Glutamatergic neuron (in vitro differentiated cells): ENCODE data around the gene FAM237B. TPM values are rescaled to one million over a fixed set of nuclear protein-coding genes. Genes with fewer than 3 reads are reported as not detected.
"Not testable (repeated sequence)": the region's sequence is repeated elsewhere in the genome, so short reads cannot be mapped to it uniquely, and the experiment has no call there.

Source experiments
- DNase-seq: peaks from one replicate; pipeline ENCODE4 v3.0.0; 2022
- H3K27ac Mint-ChIP-seq: one replicate; pipeline ENCODE4 v1.8.0; 2020; ENCODE audit warnings: mild to moderate bottlenecking, mixed read lengths, inconsistent platforms; ENCODE audit not compliant: unreplicated experiment
- H3K27me3 Mint-ChIP-seq: one replicate; pipeline ENCODE4 v1.8.0; 2020; ENCODE audit warnings: mild to moderate bottlenecking, moderate library complexity, mixed read lengths, inconsistent platforms; ENCODE audit not compliant: unreplicated experiment
- H3K36me3 Mint-ChIP-seq: one replicate; pipeline ENCODE4 v1.8.0; 2020; ENCODE audit warnings: mild to moderate bottlenecking, mixed read lengths, inconsistent platforms; ENCODE audit not compliant: unreplicated experiment
- H3K4me1 Mint-ChIP-seq: one replicate; pipeline ENCODE4 v1.8.0; 2020; ENCODE audit warnings: mild to moderate bottlenecking, low read depth, mixed read lengths, inconsistent platforms; ENCODE audit not compliant: unreplicated experiment
- H3K4me3 Mint-ChIP-seq: one replicate; pipeline ENCODE4 v1.8.0; 2020; ENCODE audit warnings: mild to moderate bottlenecking, mixed read lengths, inconsistent platforms; ENCODE audit not compliant: unreplicated experiment
- H3K9me3 Mint-ChIP-seq: one replicate; pipeline ENCODE4 v1.8.0; 2020; ENCODE audit warnings: mild to moderate bottlenecking, moderate library complexity, mixed read lengths, inconsistent platforms; ENCODE audit not compliant: unreplicated experiment
- total RNA-seq: library from RNA; stranded (reverse); fragmentation: NEBNext Ultra II Directional; extraction: Animal tissue kit (Norgen Biotek cat#: 25700); gene quantifications from one replicate; pipeline ENCODE4 v1.2.1, GENCODE V29; 2021; ENCODE audit not compliant: unreplicated experiment
- TF ChIP-seq, protein P1 (sequence below): fragments of 200-600 bp; sonication (generic); IDR thresholded peaks from one replicate; pipeline ENCODE4 v1.5.0; 2021; ENCODE audit not compliant: partially characterized antibody, unreplicated experiment

FAM237B gene
- total RNA-seq, 1 donor from 2014 or later, result not detected

DNA sequence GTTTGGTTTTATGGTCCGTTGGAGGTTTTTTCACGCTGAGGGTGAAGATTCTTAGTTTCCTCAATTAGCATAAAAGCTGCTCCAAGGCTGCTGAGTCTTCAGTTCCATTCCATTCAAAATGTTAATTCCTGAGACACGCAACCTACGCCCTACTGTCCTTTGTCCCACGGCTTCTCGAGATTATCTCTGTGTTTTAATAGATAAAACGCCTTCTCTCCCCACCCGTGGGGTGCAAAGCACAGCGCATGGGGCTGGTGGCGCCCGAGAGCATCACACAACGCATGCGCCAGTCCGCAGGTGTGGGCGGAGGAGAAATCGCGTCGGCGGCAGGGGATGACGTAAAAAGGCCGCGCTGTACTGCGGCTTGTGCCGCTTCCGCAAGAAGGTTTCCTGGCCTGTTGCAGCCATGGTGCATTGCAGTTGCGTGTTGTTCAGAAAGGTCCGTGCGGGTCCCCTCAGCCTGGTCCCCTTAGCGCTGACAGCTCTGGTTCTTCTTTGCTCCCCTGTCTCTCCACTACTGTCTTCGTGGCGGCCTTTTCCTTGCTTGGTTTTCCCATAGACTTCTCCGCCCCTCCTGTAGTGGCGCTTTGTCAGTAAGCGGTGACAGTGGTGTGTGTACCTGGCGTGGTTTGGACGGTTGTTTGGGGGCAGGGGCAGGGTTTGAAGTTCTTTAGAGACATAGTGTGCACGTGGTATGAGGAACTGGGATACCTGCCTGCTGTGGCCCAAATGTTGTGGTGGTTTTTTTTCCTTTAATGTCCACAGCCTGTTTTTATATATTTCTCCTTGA, 25.4 kb upstream of the FAM237B start, which contains the start of gene GTPBP10:
TSS of gene GTPBP10 (plus strand) at position 381 of the 790 bp plus-strand sequence. CDS start at position 407, 26 bp downstream.
- H3K27me3 Mint-ChIP-seq, result no peaks in the 10 kb centered on the region
- no peaks in the 10 kb centered on the region for H3K36me3 Mint-ChIP-seq
- no peaks in the 10 kb centered on the region for H3K9me3 Mint-ChIP-seq
- peak within 1 kb of the TSS; percentile 96 for H3K4me3 Mint-ChIP-seq
- peak; percentile 95 for DNase-seq
- TF ChIP-seq, protein P1, sequence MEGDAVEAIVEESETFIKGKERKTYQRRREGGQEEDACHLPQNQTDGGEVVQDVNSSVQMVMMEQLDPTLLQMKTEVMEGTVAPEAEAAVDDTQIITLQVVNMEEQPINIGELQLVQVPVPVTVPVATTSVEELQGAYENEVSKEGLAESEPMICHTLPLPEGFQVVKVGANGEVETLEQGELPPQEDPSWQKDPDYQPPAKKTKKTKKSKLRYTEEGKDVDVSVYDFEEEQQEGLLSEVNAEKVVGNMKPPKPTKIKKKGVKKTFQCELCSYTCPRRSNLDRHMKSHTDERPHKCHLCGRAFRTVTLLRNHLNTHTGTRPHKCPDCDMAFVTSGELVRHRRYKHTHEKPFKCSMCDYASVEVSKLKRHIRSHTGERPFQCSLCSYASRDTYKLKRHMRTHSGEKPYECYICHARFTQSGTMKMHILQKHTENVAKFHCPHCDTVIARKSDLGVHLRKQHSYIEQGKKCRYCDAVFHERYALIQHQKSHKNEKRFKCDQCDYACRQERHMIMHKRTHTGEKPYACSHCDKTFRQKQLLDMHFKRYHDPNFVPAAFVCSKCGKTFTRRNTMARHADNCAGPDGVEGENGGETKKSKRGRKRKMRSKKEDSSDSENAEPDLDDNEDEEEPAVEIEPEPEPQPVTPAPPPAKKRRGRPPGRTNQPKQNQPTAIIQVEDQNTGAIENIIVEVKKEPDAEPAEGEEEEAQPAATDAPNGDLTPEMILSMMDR, result peak; percentile 44
- H3K4me1 Mint-ChIP-seq, result no peaks in the 10 kb centered on the region
- peak within 1 kb of the TSS; percentile 87 for H3K27ac Mint-ChIP-seq

DNA sequence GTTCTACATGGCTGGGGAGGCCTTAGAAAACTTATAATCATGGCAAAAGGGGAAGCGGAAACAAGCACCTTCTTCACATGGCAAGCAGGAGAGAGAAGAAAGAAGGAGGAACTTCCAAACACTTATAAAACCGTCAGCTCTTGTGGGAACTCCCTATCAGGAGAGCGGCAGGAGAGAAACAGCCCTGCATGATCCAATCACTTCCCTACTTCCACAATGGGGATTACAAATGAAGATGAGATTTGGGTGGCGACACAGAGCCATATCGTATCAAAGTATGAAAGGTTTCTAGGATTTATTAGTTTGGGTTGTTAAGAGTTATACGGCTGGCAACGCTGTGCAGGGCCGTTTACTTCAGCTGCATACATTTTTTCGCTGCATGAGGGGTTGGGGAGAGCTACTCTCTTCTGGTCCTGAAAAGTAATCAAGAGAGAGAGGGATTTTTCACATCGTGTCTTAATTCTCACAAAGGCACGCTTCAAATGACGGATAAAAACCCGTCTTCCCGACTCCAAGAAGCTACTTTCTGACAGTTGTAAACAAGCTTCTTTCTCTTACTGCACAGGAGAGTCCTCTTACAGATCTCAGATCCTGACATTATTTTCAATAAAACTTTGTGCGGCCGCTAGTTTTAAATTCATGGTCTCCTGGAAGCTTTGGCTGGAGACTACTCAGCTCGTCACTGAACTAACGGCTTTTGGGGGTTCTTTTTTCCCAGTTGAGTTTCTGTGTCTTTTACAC, 24.7 kb upstream of the FAM237B start:
- Mint-ChIP-seq H3K4me3 (peak overlapping the region; percentile 96), H3K36me3 (no peaks in the 10 kb centered on the region), H3K4me1 (no peaks in the 10 kb centered on the region), H3K27me3 (no peaks in the 10 kb centered on the region), H3K27ac (peak overlapping the region; percentile 87), H3K9me3 (no peaks in the 10 kb centered on the region)
- DNase-seq, result no peak
- TF ChIP-seq, protein P1, result no peak

DNA sequence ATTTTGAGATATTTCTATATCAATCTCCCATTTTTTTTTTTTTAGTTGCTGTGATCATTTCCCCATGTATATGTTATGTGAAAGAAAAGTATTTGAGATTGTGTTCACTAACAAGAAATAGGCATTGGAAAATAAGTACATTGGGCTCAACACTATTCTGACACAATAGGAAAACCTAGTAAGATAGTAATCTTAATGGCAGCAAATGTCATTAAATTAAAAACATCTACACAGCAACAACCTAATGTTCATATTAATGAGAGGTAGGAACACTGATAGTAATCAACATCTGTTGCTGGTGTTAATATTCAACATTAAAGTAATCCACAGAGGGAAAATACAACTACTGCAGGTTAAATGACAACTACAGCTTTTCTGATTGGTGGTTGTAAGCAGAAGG, 23.9 kb upstream of the FAM237B start:
- Mint-ChIP-seq H3K27ac (no peak overlapping the region), H3K9me3 (no peaks in the 10 kb centered on the region), H3K36me3 (no peaks in the 10 kb centered on the region), H3K27me3 (no peaks in the 10 kb centered on the region), H3K4me1 (no peaks in the 10 kb centered on the region), H3K4me3 (peak overlapping the region; percentile 96)
- no peak for DNase-seq
- TF ChIP-seq, protein P1, result no peak

DNA sequence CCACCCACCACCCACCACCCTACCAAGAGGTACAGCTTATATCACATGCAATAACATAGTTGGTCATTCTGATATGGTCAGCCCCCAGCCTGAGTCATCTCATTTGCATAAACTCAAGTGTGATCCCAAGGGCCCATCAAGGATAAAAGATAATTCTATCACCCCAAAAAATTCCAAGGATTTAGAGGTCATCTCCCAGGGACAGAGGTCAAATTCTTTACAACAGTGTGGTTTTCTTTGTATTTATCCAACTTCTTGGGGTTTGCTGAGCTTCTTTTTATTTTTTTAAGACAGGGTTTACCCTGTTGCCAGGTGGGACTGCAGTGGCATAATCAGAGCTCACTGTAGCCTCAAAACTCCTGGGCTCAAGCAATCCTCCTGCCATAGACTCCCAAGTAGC, 16.0 kb upstream of the FAM237B start:
- H3K4me1 Mint-ChIP-seq, result no peaks in the 10 kb centered on the region
- H3K27ac Mint-ChIP-seq, result no peak overlapping the region
- H3K4me3 Mint-ChIP-seq, result no peak overlapping the region
- DNase-seq, result no peak
- H3K36me3 Mint-ChIP-seq, result no peaks in the 10 kb centered on the region
- H3K27me3 Mint-ChIP-seq, result no peaks in the 10 kb centered on the region
- H3K9me3 Mint-ChIP-seq, result no peaks in the 10 kb centered on the region
- TF ChIP-seq, protein P1, result no peak

DNA sequence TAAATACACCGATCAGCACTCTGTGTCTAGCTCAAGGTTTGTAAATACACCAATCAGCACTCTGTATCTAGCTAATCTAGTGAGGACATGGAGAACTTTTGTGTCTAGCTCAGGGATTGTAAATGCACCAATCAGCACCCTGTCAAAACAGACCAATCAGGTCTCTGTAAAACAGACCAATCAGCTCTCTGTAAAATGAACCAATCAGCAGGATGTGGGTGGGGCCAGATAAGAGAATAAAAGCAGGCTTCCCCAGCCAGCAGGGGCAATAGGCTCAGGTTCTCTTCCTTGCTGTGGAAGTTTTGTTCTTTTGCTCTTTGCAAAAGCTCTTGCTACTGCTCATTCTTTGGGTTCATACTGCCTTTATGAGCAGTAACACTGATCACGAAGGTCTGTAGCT, 13.8 kb upstream of the FAM237B start:
- DNase-seq, H3K36me3 Mint-ChIP-seq: not testable (repeated sequence)

More for the DNA sequence above, 13.8 kb upstream of the FAM237B start:
- H3K9me3 Mint-ChIP-seq, H3K4me1 Mint-ChIP-seq, H3K27me3 Mint-ChIP-seq, H3K27ac Mint-ChIP-seq, H3K4me3 Mint-ChIP-seq: not testable (repeated sequence)
